ENCODE data around the gene SMG6.

- TF ChIP-seq CTCF (IDR thresholded peaks at IDR 0.05; ENCODE audit: low read length) (no peak), EZH2 (IDR thresholded peaks at IDR 0.05; ENCODE audit: borderline replicate concordance, low read length) (no peak)
Measured at GRCh38 chr17:2042390-2042847, 261.2 kb downstream of the SMG6 start.

Measured in OCI-LY1 (cell line).